GM19351 (cell line): ENCODE measurements around the gene HCAR1.
"Not testable (repeated sequence)": the region's sequence is repeated elsewhere in the genome, so short reads cannot be mapped to it uniquely, and the experiment has no call there.

Experiments
- ATAC-seq: cut with Tn5 transposase; IDR thresholded peaks from one replicate; pipeline ENCODE4 v1.9.1; 2021; ENCODE audit warnings: mild to moderate bottlenecking, moderate library complexity; ENCODE audit not compliant: unreplicated experiment

The HCAR1 gene

DNA sequence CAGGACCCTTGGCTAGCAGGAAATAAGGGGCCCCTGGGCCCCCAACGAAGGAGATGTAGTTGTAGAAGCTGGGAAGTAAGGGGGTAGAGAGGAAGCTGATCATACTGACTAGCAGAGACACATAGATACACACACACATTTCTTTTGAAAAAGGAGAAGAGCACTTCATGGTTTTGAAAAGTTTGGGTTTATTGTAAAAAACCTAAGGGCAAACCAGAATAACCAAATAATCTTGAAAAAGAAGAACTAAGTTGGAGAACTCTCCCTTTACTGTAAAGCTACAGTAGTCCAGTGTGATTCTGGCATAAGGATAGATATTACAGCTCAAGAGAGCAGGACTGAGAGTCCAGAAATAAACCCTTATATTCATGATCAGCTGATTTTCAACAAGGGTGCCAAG is 8.3 kb downstream of the HCAR1 start:
- ATAC-seq: no peak

DNA sequence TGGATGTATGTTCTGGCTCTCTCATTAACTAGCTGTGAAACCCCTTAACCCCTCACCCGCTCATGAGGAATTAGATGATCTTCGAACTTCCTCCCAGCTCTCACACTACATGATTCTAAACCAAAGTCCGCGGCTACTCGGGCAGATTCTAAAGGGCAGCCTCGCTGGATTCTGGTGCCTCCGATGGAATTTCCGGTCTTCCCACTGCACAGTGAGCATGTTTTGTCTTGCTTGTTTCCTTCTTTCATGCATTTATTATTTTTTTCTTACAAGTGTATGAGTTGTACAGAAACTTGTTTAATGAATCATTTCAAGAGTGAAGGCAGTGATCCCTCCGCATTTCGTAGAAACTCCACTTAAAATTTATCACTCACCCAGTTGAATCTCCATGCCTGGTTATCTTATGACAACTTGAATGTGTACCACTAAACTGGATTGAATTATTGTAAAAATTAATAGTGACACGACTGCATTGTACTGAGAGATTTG is 9.5 kb downstream of the HCAR1 start:
- no peak for ATAC-seq

DNA sequence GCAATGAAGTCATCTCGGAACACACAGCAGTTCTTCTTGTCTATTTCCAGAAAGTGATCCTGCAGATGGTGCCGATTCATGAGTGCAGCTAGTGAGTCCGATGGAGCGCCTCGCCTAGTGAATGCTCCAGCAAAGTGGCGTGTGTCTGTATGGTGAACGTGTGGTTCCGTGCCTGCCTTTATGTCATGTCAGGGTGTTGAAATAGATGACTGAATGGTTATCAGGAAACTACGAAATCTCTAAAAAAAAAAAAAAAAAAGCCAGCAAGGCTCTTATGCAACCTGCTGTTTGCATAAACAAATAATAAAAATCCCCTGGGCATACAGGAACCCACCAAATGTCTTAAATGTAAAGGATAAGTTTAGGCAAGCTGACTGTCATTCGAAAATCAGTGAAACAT is 14.0 kb downstream of the HCAR1 start, which contains the start of gene HCAR3:
Gene HCAR3 (minus strand): TSS at position 154 of the 400 bp plus-strand sequence. CDS start 74 bp downstream, at position 80.
- not testable (repeated sequence) for ATAC-seq

DNA sequence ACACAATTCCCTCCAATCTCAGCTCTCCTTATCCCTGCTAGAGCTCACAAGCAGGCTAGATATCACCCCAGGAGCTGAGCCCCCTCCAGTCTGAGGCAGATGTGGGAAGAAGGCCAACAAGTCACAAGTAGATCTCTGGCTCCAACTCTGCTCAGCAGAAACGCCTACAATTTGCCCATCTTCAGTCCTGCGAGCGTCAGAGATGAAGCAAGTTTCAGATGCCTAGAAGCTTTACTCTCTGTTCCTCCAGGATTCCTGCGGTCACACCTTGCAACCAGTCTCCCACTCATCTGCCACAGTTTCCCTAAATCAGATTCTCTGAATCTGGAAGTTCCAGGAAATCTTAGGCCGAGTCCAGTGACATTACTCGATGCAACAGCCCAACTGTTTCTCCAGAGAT is 15.4 kb downstream of the HCAR1 start:
- ATAC-seq: not testable (repeated sequence)

DNA sequence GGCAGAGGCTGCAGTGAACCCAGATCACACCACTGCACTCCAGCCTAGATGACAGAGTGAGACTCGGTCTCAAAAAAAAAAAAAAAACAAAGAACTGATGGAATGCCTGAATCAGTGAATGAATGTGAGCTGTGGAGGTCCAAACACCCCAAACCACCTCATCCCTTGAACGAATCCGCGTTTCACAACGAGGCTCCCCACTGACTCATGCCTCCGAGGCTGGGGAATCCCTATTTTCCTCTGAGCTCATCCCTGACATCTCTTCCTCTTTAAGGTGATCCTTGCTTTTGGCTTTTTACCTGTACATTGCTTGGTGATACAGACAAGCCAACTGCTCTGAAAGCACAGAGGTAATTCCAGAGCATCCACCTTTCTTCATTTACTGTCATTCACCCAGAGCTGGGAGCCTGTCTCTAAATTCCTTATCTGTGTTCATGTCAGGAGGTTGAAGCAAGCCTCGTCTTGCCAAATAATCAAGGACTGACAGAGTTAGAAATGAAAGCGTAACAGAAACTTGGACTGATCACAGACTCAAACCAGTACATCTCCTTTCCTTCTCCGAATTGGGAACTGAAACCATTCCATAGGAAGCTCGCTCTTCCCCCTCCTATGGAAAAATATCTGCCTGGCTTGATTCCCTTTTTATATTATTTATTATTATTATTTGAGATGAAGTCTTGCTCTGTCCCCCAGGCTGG is 17.0 kb downstream of the HCAR1 start:
- ATAC-seq: not testable (repeated sequence)

DNA sequence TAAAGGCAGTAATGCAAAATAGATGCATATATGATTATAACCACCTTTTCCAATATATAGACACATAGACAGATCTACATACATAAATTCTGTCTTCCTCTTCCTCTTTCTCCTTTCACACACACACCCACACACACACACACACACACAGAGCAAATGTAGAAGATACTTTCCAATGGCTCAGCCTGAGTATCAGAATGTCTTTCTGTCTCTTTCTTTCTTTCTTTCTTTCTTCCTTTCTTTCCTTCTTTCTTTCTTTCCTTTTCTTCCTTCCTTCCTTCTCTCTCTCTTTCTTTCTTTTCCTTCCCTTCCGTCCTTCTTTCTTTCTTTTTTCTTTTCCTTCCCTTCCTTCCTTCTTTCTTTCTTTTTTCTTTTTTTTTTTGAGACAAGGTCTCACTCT is 19.4 kb downstream of the HCAR1 start:
- ATAC-seq: not testable (repeated sequence)

DNA sequence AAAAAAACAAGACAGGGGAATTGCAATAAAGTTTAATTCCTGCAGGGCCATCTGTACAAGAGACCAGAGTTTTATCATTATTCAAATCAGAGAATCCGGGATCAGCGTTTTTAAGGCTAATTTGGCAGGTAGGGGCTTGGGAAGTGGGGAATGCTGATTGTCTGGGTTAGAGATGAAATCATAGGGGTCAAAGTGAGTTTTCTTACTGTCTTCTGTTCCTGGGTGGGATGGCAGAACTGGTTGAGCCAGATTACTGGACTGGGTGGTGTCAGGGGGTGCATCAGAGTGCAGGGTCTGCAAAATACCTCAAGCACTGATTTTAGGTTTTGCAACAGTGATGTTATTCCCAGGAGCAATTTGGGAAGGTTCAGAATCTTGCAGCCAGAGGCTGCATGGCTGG is 20.3 kb downstream of the HCAR1 start:
- not testable (repeated sequence) for ATAC-seq

DNA sequence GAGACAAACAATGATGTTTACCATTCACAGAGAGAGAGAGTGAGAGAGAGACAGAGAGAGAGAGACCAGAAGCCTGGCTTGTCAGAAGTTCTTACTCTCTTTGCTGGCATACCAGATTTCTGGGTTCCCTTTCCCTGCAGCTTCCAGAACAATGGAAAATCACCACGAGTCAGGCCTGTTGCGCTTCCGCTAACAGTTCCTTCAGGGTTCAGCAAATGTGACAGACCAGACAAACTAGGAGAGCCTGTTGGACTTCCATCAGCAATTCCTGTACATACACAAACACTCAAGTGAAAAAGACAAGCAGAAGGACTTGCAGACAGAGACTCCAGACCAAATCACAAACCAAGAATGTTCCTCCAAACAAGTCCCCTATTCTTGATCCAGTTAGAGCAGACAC is 21.4 kb downstream of the HCAR1 start:
- ATAC-seq: not testable (repeated sequence)

DNA sequence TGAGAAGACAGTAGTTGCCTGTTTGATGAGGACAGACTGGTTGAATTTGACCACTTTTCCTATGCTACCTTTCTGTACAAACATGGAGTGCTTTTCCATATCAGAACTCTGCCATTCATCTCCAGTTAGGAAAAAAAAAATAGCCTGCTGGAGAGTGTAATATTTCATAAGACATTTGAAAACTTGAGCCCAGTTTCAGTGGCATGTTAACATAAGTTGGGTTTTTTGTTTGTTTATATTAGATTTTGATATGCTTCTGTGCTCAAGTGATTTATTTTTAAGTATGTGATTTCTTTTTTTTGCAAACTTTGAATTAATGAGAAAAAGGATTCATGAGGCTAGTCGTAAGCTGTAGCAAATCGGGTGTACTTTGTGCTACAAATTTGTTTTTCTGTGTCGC is 26.8 kb downstream of the HCAR1 start:
- not testable (repeated sequence) for ATAC-seq

DNA sequence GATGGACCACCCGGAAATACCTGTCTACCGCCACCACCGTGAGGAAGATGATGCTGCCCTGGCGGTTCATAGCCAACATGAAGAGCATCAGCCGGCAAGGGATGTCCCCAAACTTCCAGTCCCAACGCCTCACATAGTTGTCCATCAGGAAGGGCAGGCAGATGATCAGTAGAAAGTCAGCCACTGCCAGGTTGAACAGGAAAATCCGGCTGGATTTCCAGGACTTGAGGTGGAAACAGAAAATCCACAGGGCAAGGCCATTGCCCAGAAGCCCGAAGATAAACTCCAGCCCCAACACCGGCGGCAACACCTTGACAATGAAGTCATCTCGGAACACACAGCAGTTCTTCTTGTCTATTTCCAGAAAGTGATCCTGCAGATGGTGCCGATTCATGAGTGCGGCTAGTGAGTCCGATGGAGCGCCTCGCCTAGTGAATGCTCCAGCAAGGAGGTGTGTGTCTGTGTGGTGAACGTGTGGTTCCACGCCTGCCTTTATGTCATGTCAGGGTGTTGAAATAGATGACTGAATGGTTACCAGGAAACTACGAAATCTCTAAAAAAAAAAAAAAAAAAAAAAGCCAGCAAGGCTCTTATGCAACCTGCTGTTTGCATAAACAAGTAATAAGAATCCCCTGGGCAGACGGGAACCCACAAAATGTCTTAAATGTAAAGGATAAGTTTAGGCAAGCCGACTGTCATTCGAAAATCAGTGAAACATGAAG is 27.6 kb downstream of the HCAR1 start, which contains the start of gene HCAR2:
Gene HCAR2 (minus strand): TSS at position 468 of the 722 bp plus-strand sequence. CDS start 74 bp downstream, at position 394.
- ATAC-seq: not testable (repeated sequence)

DNA sequence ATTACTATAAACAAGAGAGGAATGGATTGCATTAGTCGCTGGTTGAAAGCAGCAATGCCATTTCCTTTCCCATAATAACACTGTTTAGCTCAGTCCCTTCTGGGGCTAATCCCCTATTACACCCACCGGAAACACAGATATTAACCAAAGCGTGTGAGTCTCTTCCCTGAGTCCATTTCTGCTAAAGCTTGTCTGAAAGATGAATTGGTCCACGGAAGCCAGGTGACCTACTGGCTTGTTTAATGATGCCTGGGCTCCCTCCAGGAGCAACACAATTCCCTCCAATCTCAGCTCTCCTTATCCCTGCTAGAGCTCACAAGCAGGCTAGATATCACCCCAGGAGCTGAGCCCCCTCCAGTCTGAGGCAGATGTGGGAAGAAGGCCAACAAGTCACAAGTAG is 29.2 kb downstream of the HCAR1 start:
- not testable (repeated sequence) for ATAC-seq

DNA sequence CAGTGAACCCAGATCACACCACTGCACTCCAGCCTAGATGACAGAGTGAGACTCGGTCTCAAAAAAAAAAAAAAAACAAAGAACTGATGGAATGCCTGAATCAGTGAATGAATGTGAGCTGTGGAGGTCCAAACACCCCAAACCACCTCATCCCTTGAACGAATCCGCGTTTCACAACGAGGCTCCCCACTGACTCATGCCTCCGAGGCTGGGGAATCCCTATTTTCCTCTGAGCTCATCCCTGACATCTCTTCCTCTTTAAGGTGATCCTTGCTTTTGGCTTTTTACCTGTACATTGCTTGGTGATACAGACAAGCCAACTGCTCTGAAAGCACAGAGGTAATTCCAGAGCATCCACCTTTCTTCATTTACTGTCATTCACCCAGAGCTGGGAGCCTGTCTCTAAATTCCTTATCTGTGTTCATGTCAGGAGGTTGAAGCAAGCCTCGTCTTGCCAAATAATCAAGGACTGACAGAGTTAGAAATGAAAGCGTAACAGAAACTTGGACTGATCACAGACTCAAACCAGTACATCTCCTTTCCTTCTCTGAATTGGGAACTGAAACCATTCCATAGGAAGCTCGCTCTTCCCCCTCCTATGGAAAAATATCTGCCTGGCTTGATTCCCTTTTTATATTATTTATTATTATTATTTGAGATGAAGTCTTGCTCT is 30.5 kb downstream of the HCAR1 start:
- ATAC-seq: not testable (repeated sequence)

DNA sequence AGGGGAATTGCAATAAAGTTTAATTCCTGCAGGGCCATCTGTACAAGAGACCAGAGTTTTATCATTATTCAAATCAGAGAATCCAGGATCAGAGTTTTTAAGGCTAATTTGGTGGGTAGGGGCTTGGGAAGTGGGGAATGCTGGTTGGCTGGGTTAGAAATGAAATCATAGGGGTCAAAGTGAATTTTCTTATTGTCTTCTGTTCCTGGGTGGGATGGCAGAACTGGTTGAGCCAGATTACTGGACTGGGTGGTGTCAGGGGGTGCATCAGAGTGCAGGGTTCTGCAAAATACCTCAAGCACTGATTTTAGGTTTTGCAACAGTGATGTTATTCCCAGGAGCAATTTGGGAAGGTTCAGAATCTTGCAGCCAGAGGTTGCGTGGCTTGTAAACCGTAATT is 33.7 kb downstream of the HCAR1 start:
- ATAC-seq: not testable (repeated sequence)

DNA sequence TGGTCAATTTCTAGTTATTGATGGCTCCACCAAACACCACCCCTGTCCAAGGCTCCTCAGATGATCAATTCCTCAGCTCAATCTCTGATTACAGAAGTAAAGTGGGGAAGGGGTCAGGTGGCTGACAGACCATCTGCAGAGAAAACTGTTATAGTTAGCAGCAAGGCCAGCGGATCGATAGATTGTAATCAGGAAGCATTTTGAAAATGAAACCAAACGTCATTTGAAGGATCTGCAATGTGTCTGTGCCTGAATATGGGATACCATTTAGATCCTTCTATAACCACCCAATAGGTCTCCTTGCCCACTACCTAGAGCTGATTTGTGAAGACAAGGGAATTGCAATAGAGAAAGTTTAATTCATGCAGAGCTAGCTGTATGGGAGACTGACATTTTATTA is 39.1 kb downstream of the HCAR1 start:
- ATAC-seq: no peak

DNA sequence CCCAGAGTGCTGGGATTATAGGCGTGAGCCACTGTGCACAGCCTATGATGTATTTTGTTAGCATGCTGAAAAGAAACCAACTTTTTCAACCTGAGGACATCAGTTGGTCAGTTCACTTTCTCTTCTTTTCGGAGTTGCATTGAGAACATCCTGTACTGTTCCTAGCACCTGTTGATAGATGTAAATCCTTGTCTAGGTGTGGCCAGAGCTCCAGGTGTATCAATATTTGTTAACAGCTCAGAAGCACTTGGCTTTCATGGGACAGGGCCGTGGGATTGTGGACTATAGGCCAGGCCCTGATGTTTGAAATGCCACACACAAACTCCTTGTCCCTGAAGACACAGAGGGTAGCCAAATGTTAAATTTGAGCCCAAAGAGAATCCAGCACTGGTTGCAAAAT is 42.4 kb downstream of the HCAR1 start:
- no peak for ATAC-seq

DNA sequence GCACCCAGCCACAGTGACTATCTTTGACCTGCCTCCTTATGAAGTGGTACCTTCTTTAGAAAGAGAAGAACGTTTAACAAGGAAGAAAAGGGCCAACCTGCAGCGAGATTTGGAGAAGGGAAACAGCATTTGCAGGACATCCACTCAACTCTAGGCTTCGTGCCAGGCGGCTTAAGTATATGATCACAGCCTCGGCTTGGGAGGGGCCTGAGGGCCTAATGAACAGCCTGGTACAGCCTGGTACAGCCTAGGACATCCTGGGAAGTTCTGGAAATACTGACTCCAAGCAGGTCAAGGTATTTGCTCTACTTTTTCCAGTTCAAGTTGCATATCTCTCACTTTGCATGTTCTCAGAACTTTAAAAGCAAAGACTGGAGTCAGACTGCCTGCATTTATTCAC is 43.6 kb downstream of the HCAR1 start:
- ATAC-seq: no peak

DNA sequence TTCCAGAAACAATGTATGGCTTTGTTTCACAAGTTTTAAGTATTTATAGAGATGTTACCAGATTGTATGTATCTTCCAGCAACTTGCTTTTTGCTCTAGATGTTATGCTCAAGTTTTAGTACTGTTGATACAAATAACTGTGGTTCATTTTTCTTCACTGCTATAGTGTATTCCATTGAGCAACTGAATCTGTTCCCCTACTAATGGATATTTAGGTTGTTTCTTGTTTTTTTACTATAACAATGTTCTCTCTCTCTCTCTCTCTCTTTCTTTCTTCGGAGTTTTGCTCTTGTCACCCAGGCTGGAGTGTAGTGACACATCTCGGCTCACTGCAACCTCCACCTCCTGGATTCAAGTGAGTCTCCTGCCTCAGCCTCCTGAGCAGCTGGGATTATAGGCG is 44.1 kb downstream of the HCAR1 start:
- no peak for ATAC-seq

DNA sequence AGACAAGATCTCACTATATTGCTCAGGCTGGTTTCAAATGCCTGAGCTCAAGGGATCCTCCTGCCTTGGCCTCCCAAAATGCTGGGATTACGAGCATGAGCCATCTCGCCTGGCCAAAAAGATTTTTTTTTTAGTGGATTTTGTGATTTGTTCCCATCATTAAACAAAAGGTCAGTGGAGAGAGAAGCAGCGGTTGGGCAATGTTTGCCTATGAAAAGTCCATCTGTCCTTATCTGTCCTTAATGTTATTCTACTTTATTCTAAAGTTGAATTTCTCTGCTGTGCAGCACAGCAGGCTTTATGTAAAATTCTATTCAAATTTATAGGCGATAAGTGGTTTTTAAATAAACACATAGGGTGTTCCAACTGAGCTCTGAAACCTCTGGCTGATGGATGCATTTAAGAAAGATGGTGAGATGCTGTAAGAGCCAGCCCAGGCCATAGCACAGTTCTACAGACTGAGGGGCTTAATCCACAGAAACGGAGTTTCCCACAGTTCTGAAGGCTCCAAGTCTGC is 46.3 kb downstream of the HCAR1 start:
- ATAC-seq: no peak

DNA sequence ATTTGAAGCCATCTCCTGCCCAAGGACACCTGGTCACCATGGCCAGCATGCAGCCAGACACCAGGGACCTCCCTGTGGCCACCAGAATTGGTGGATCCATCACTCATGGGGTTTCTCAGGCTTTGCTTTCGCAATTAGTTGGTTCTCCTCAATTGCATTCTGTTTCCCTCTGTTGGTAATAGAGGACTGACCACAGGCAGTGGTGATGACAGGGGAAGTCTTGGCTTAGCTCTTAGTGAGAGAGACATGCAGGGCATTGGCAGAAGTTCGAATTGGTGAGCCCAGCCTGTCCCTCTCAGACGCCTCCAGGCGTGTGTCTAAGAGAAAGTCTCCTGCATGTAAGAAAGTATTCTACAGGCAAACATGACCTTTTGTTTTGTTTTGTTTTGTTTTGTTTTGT is 48.8 kb downstream of the HCAR1 start:
- ATAC-seq: no peak

DNA sequence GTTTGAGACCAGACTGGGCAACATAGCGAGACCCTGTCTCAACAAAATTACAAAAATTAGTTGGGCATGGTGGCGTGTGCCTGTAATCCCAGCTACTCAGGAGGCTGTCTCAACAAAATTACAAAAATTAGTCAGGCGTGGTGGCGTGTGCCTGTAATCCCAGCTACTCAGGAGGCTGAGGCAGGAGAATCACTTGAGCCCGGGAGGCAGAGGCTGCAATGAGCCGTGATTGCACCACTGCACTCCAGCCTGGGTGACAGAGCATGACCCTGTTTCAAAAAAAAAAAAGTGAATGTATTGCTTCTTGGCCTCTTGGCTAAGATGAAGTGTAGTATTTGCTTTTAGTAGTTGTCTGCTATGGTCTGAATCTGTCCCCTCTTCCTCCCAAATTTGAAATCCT is 49.7 kb downstream of the HCAR1 start:
- not testable (repeated sequence) for ATAC-seq

DNA sequence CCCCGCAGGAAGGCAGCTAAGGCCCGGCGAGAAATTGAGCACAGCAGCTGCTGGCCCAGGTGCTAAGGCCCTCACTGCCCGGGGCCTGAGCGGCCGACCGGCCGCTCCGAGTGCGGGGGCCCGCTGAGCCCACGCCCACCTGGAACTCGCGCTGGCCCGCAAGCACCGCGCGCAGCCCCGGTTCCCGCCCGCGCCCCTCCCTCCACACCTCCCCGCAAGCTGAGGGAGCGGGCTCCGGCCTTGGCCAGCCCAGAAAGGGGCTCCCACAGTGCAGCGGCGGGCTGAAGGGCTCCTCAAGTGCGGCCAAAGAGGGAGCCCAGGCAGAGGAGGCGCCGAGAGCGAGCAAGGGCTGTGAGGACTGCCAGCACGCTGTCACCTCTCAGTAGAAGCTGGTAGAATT is 53.9 kb downstream of the HCAR1 start:
- not testable (repeated sequence) for ATAC-seq
